HepG2 (cell line): ENCODE measurements around the gene KCNH6. TPM values are rescaled to one million over a fixed set of nuclear protein-coding genes. Genes with fewer than 3 reads are reported as not detected.

Source experiments
- ARNT2 ChIP-seq: sonication (generic); formaldehyde crosslinking; IDR thresholded peaks from 2 replicates; pipeline ENCODE4 v1.8.0; 2022; ENCODE audit warnings: mild to moderate bottlenecking, low read depth, missing genetic modification reagents, moderate library complexity
- ARNTL ChIP-seq: sonication (generic); formaldehyde crosslinking; IDR thresholded peaks from 2 replicates; pipeline ENCODE4 v1.4.0; 2020; ENCODE audit warnings: mild to moderate bottlenecking, missing genetic modification reagents
- CBX5 ChIP-seq: sonication (generic); formaldehyde crosslinking; IDR thresholded peaks from 2 replicates; pipeline ENCODE4 v1.4.0; 2020; ENCODE audit warnings: missing genetic modification reagents, borderline replicate concordance
- CEBPZ ChIP-seq: IDR thresholded peaks from 2 replicates; pipeline ENCODE4 v1.6.1; 2012; ENCODE audit warnings: low read length, improper control_type of control experiment
- FOSL2 ChIP-seq: sonication (generic); formaldehyde crosslinking; IDR thresholded peaks from 2 replicates; pipeline ENCODE4 v1.4.0; 2020; ENCODE audit warnings: missing genetic modification reagents
- GZF1 ChIP-seq: sonication (generic); formaldehyde crosslinking; IDR thresholded peaks from 2 replicates; pipeline ENCODE4 v1.5.1; 2020; ENCODE audit warnings: mild to moderate bottlenecking, missing genetic modification reagents
- IKZF4 ChIP-seq: sonication (generic); formaldehyde crosslinking; IDR thresholded peaks from 2 replicates; pipeline ENCODE4 v1.5.1; 2020; ENCODE audit warnings: borderline replicate concordance, mild to moderate bottlenecking, low read depth, missing genetic modification reagents; ENCODE audit errors: not compliant biosample characterization
- NAIF1 ChIP-seq: sonication (generic); formaldehyde crosslinking; IDR thresholded peaks from 2 replicates; pipeline ENCODE4 v1.5.0; 2020; ENCODE audit warnings: mild to moderate bottlenecking, missing genetic modification reagents, borderline replicate concordance
- PAF1 ChIP-seq: IDR thresholded peaks from 2 replicates; pipeline ENCODE4 v1.6.1; 2016; ENCODE audit warnings: missing genetic modification reagents, missing compliant biosample characterization
- RAD51 ChIP-seq: fragments of 450-650 bp; IDR thresholded peaks from 2 replicates; pipeline ENCODE4 v1.6.1; 2016; ENCODE audit warnings: borderline replicate concordance
- RBFOX2 ChIP-seq: fragments of 200-400 bp; formaldehyde crosslinking; IDR thresholded peaks from 2 replicates; pipeline ENCODE4 v1.6.1; 2017; ENCODE audit warnings: low read depth, mild to moderate bottlenecking, low read length
- SIN3A ChIP-seq: IDR thresholded peaks from 2 replicates; pipeline ENCODE4 v1.6.1; 2011; ENCODE audit warnings: low read depth, mild to moderate bottlenecking, control low read depth, low read length, borderline replicate concordance
- SRSF4 ChIP-seq: fragments of 200-400 bp; formaldehyde crosslinking; IDR thresholded peaks from one replicate; pipeline ENCODE4 v1.6.1; 2018; ENCODE audit warnings: mild to moderate bottlenecking, low read depth, low read length, moderate library complexity; ENCODE audit not compliant: poor library complexity, severe bottlenecking
- TAF15 ChIP-seq: fragments of 200-400 bp; formaldehyde crosslinking; IDR thresholded peaks from one replicate; pipeline ENCODE4 v1.6.1; 2018; ENCODE audit warnings: mild to moderate bottlenecking, low read depth, low read length; ENCODE audit not compliant: poor library complexity, severe bottlenecking
- TMF1 ChIP-seq: sonication (generic); formaldehyde crosslinking; IDR thresholded peaks from 2 replicates; pipeline ENCODE4 v1.8.1; 2022; ENCODE audit warnings: low read depth, missing genetic modification reagents
- ZNF160 ChIP-seq: sonication (generic); formaldehyde crosslinking; IDR thresholded peaks from 2 replicates; pipeline ENCODE4 v1.8.0; 2022; ENCODE audit warnings: mild to moderate bottlenecking, inconsistent platforms, missing genetic modification reagents
- ZNF331 ChIP-seq: sonication (generic); formaldehyde crosslinking; IDR thresholded peaks from 2 replicates; pipeline ENCODE4 v1.4.0; 2020; ENCODE audit warnings: missing genetic modification reagents
- ZNF383 ChIP-seq: sonication (generic); formaldehyde crosslinking; IDR thresholded peaks from 2 replicates; pipeline ENCODE4 v1.4.0; 2020; ENCODE audit warnings: missing genetic modification reagents, mild to moderate bottlenecking, borderline replicate concordance
- ZNF446 ChIP-seq: sonication (generic); formaldehyde crosslinking; IDR thresholded peaks from 2 replicates; pipeline ENCODE4 v1.5.0; 2020; ENCODE audit warnings: mild to moderate bottlenecking, missing genetic modification reagents
- ZNF484 ChIP-seq: sonication (generic); formaldehyde crosslinking; IDR thresholded peaks from 2 replicates; pipeline ENCODE4 v1.5.1; 2020; ENCODE audit warnings: mild to moderate bottlenecking, low read depth, missing genetic modification reagents, borderline replicate concordance
- ZNF513 ChIP-seq: sonication (generic); formaldehyde crosslinking; conservative IDR thresholded peaks from 2 replicates; pipeline ENCODE4 v1.5.0; 2020; ENCODE audit warnings: missing genetic modification reagents
- ZNF629 ChIP-seq: sonication (generic); formaldehyde crosslinking; conservative IDR thresholded peaks from 2 replicates; pipeline ENCODE4 v1.5.0; 2020; ENCODE audit warnings: missing genetic modification reagents
- ZNF773 ChIP-seq: sonication (generic); formaldehyde crosslinking; IDR thresholded peaks from 2 replicates; pipeline ENCODE4 v1.4.0; 2020; ENCODE audit warnings: missing genetic modification reagents, borderline replicate concordance
- ZNF788 ChIP-seq: sonication (generic); formaldehyde crosslinking; IDR thresholded peaks from 2 replicates; pipeline ENCODE4 v1.5.0; 2020; ENCODE audit warnings: mild to moderate bottlenecking, missing genetic modification reagents, borderline replicate concordance
- polyA plus RNA-seq, 8 experiments: library from polyadenylated mRNA; depleted of rRNA in 3 of 8; stranded (reverse) in 7 of 8; unstranded in 1 of 8; fragments of >200 nt; fragmentation: Illumina TruSeq in 4 of 8; extraction: Trizol in 4 of 8; gene quantifications; 2 replicates each; pipeline versions ENCODE4 v1.2.1 to v1.2.3, GENCODE V29; 2011 to 2016; ENCODE audit warnings: low read depth in 4 of 8, missing spikeins in 1 of 8, mixed read lengths in 1 of 8; ENCODE audit not compliant: insufficient read depth in 1 of 8
- total RNA-seq, 5 experiments: library from RNA; depleted of rRNA; stranded (reverse); fragments of >200 nt; fragmentation: Illumina TruSeq; extraction: Trizol; gene quantifications; 2 replicates each; pipeline ENCODE4 v1.2.3, GENCODE V29; 2016; ENCODE audit warnings: low read depth in 1 of 5
- TF ChIP-seq, protein P1 (sequence below): fragments of 450-650 bp; IDR thresholded peaks from 2 replicates; pipeline ENCODE4 v1.6.1; 2017

KCNH6 gene
- total and polyA plus RNA-seq, 2 of the 13 experiments (the other 11 are each of a cell fraction or from before 2014, with no cell fraction given), result 0.05 to 0.18 TPM

DNA sequence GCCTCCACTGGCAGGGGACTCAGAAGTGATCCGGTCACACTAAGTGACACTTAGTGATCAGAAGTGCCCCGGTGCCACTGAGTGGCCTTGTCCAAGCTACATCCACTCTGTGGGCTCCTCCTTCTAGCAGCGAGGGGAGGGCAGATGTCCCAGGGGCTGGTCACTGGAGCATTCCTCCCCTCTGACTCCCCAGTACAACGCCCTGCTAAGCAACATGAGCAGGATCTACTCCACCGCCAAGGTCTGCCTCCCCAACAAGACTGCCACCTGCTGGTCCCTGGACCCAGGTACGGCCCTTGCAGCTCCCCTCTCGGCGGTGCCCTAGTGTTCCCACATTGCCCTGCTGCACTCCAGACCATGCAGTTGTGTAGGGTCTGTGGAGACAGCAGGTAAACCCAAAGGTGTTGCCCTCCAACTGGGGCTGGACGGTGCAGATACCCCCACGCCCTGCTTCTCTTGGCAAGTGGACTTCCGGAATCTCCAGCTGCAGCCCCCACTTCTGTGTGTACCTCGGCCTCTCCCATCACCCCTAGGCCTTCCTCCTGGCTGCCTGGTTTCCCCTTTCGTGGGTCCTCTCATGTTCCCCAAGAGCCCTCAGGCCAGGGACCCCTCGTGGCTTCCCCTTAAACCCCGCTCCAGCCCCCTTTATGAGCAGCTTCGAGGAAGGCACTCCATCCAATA lies 44.2 kb upstream of the KCNH6 start (continued):
- no peak for TF ChIP-seq ZNF484 (CRISPR knock-in tag)
- TF ChIP-seq RAD51, result no peak
- 0 out of 2 replicates have a peak, but pooled peaks have one; percentile 18 for TF ChIP-seq TMF1
- TF ChIP-seq TAF15, result no peak
- TF ChIP-seq CBX5 (CRISPR knock-in tag), result 0 out of 2 replicates have a peak, but pooled peaks have one; percentile 26
- TF ChIP-seq ARNT2 (CRISPR knock-in tag), result no peak
- TF ChIP-seq IKZF4, result peak; percentile 21
- no peak for TF ChIP-seq SIN3A
- TF ChIP-seq PAF1 (CRISPR knock-in tag), result no peak
- TF ChIP-seq CEBPZ, result no peak
- no peak for TF ChIP-seq ZNF773 (CRISPR knock-in tag)
- TF ChIP-seq ZNF629 (CRISPR knock-in tag), result no peak
- no peak for TF ChIP-seq ZNF446 (CRISPR knock-in tag)
- peak; percentile 46; the same call in 1 of the 2 replicates for TF ChIP-seq FOSL2 (CRISPR knock-in tag)
- no peak for TF ChIP-seq ZNF160 (CRISPR knock-in tag)
- peak; percentile 46; the same call in 1 of the 2 replicates for TF ChIP-seq ZNF331 (CRISPR knock-in tag)
- peak; percentile 21; the same call in 1 of the 2 replicates for TF ChIP-seq ZNF788
- no peak for TF ChIP-seq RBFOX2
- TF ChIP-seq SRSF4, result no peak
- no peak for TF ChIP-seq ARNTL
- TF ChIP-seq NAIF1 (CRISPR knock-in tag), result no peak
- TF ChIP-seq, protein P1, sequence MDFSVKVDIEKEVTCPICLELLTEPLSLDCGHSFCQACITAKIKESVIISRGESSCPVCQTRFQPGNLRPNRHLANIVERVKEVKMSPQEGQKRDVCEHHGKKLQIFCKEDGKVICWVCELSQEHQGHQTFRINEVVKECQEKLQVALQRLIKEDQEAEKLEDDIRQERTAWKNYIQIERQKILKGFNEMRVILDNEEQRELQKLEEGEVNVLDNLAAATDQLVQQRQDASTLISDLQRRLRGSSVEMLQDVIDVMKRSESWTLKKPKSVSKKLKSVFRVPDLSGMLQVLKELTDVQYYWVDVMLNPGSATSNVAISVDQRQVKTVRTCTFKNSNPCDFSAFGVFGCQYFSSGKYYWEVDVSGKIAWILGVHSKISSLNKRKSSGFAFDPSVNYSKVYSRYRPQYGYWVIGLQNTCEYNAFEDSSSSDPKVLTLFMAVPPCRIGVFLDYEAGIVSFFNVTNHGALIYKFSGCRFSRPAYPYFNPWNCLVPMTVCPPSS, result no peak
- no peak for TF ChIP-seq ZNF383 (CRISPR knock-in tag)
- no peak for TF ChIP-seq ZNF513 (CRISPR knock-in tag)
- no peak for TF ChIP-seq GZF1 (CRISPR knock-in tag)
